ENCODE measurements around the gene SCRN3. TPM values are rescaled to one million over a fixed set of nuclear protein-coding genes. Genes with fewer than 3 reads are reported as not detected.
A peak's percentile ranks its signal among the peaks of the same experiment; 100 is the strongest.

The SCRN3 gene
- polyA plus RNA-seq, 1 donor (not counting 4 experiments of a cell fraction or from before 2014, with no cell fraction given): 18.6 TPM

GRCh38 chr2:174473796-174474195 lies 78.3 kb downstream of the SCRN3 start:
- dilution Hi-C loops (cut with MboI; ENCODE audit: extremely low pct_ligation_motif_present, low sequenced_read_pairs): no loop called here
- H3K4me3 ChIP-seq (ENCODE audit: control insufficient read depth in 2 of 3, extremely low read depth in 1 of 3, insufficient read depth in 2 of 3, low read depth in 1 of 3, low read length in 3 of 3): no peak overlapping the region
- no peaks in the 10 kb centered on the region for H3K9me3 ChIP-seq (ENCODE audit: control insufficient read depth, low read depth, low read length)
- no peak overlapping the region for H3K9ac ChIP-seq (ENCODE audit: control insufficient read depth, extremely low read depth, insufficient read depth, low read length)
- no peak overlapping the region for H3K4me2 ChIP-seq (ENCODE audit: control insufficient read depth, extremely low read depth, insufficient read depth, low read depth, low read length)
- TF ChIP-seq CTCF (optimal IDR thresholded peaks at IDR 0.05 in 1 of 3, IDR thresholded peaks at IDR 0.05 in 1 of 3, conservative IDR thresholded peaks at IDR 0.05 in 1 of 3; ENCODE audit: extremely low read depth in 1 of 3, insufficient read depth in 2 of 3, low read length in 3 of 3): no peak
- no peak for TF ChIP-seq EZH2 (IDR thresholded peaks at IDR 0.05; ENCODE audit: low read length)
- peak; percentile 44 for FAIRE-seq
- peaks cover 7% of the 10 kb centered on the region for H3K4me1 ChIP-seq (ENCODE audit: control insufficient read depth, extremely low read depth, insufficient read depth, low read length)
- H3K36me3 ChIP-seq (ENCODE audit: control insufficient read depth in 2 of 2, extremely low read depth in 1 of 2, insufficient read depth in 2 of 2, low read length in 2 of 2): no peaks in the 10 kb centered on the region
- H3K27me3 ChIP-seq (ENCODE audit: control insufficient read depth, extremely low read depth, insufficient read depth, low read length): no peaks in the 10 kb centered on the region
- no peaks in the 10 kb centered on the region for H3K79me2 ChIP-seq (ENCODE audit: control insufficient read depth, insufficient read depth, low read length)
- no peak for DNase-seq (ENCODE audit: low read depth, low spot score)
- H2AFZ ChIP-seq (ENCODE audit: control insufficient read depth, low read length): no peak overlapping the region
- no peak overlapping the region for H3K27ac ChIP-seq (ENCODE audit: control insufficient read depth, insufficient read depth, low read length)
- no peaks in the 10 kb centered on the region for H3K9me1 ChIP-seq (ENCODE audit: control insufficient read depth, extremely low read depth, insufficient read depth, low read length)
- no peaks in the 10 kb centered on the region for H4K20me1 ChIP-seq (ENCODE audit: control insufficient read depth, extremely low read depth, insufficient read depth, low read length)

GRCh38 chr2:174477759-174478158 lies 82.2 kb downstream of the SCRN3 start:
- Histone ChIP-seq H3K9me1 (ENCODE audit: control insufficient read depth, extremely low read depth, insufficient read depth, low read length) (no peaks in the 10 kb centered on the region), H3K27me3 (ENCODE audit: control insufficient read depth, extremely low read depth, insufficient read depth, low read length) (no peaks in the 10 kb centered on the region), H3K9ac (ENCODE audit: control insufficient read depth, extremely low read depth, insufficient read depth, low read length) (no peak overlapping the region), H3K36me3 (ENCODE audit: control insufficient read depth in 2 of 2, extremely low read depth in 1 of 2, insufficient read depth in 2 of 2, low read length in 2 of 2) (peaks cover 0 to 5% of the 10 kb centered on the region in 2 experiments), H4K20me1 (ENCODE audit: control insufficient read depth, extremely low read depth, insufficient read depth, low read length) (no peaks in the 10 kb centered on the region), H2AFZ (ENCODE audit: control insufficient read depth, low read length) (no peak overlapping the region), H3K9me3 (ENCODE audit: control insufficient read depth, low read depth, low read length) (no peaks in the 10 kb centered on the region), H3K4me3 (ENCODE audit: control insufficient read depth in 2 of 3, extremely low read depth in 1 of 3, insufficient read depth in 2 of 3, low read depth in 1 of 3, low read length in 3 of 3) (no peak overlapping the region), H3K4me1 (ENCODE audit: control insufficient read depth, extremely low read depth, insufficient read depth, low read length) (no peaks in the 10 kb centered on the region), H3K4me2 (ENCODE audit: control insufficient read depth, extremely low read depth, insufficient read depth, low read depth, low read length) (no peak overlapping the region), H3K27ac (ENCODE audit: control insufficient read depth, insufficient read depth, low read length) (no peak overlapping the region), H3K79me2 (ENCODE audit: control insufficient read depth, insufficient read depth, low read length) (no peaks in the 10 kb centered on the region)
- TF ChIP-seq EZH2 (IDR thresholded peaks at IDR 0.05; ENCODE audit: low read length): no peak
- no peak for TF ChIP-seq CTCF (optimal IDR thresholded peaks at IDR 0.05 in 1 of 3, IDR thresholded peaks at IDR 0.05 in 1 of 3, conservative IDR thresholded peaks at IDR 0.05 in 1 of 3; ENCODE audit: extremely low read depth in 1 of 3, insufficient read depth in 2 of 3, low read length in 3 of 3)
- dilution Hi-C loops (cut with MboI; ENCODE audit: extremely low pct_ligation_motif_present, low sequenced_read_pairs): no loop called here
- FAIRE-seq: no peak
- no peak for DNase-seq (ENCODE audit: low read depth, low spot score)

Other genes starting within 250 kb of the SCRN3 start
- 101 to 217 TPM (median 138 TPM) in 3 replicates for gene OLA1, start 147.2 kb upstream of the SCRN3 start, polyA plus RNA-seq
- not detected in 3 replicates for gene SP9, start 60.8 kb upstream of the SCRN3 start, polyA plus RNA-seq
- 9.7 to 22.0 TPM (median 15.7 TPM) in 3 replicates for gene GPR155, start 91.3 kb downstream of the SCRN3 start, polyA plus RNA-seq
- 0.09 to 0.32 TPM (median 0.16 TPM) in 3 replicates for gene WIPF1, start 202.1 kb downstream of the SCRN3 start, polyA plus RNA-seq